ENCODE results near the gene CORIN.
"Not testable (repeated sequence)": the region's sequence is repeated elsewhere in the genome, so short reads cannot be mapped to it uniquely, and the experiment has no call there.

GRCh38 chr4:47550357-47550756 is 287.5 kb downstream of the CORIN start:
- not testable (repeated sequence) for TF ChIP-seq POLR2A, POLR2AphosphoS5, POU2F2, TAF1 (IDR thresholded peaks at IDR 0.05; ENCODE audit: low read depth, low read length)

All from GM12891 (cell line).